ENCODE measurements around the gene KMT2E. TPM values are rescaled to one million over a fixed set of nuclear protein-coding genes. Genes with fewer than 3 reads are reported as not detected.

Gene KMT2E
- total RNA-seq, 4 donors from 2014 or later, result 90.6 to 187 (median 112) TPM

GRCh38 chr7:105016068-105016708, 2.2 kb downstream of the KMT2E start:
- no peak for ATAC-seq
- peak overlapping the region; percentile 61 to 93 for H3K4me3 ChIP-seq
- WGBS, 2 donors (ENCODE audit: low coverage in 1 of 2), result 1 to 5% methylated on average over 3 of the region's 3 CpGs
- no peaks in the 10 kb centered on the region for H3K36me3 ChIP-seq
- H3K9me3 ChIP-seq, result no peaks in the 10 kb centered on the region
- no peaks in the 10 kb centered on the region for H3K27me3 ChIP-seq
- H3K27ac ChIP-seq, result peak overlapping the region; percentile 94 to 100 (median 98)
- TF ChIP-seq EP300 (IDR thresholded peaks at IDR 0.05), result no peak
- no peak for TF ChIP-seq CTCF (IDR thresholded peaks at IDR 0.05)
- no peak for TF ChIP-seq POLR2A (IDR thresholded peaks at IDR 0.05)
- no peak for TF ChIP-seq POLR2AphosphoS5 (IDR thresholded peaks at IDR 0.05)
- H3K4me1 ChIP-seq, result peaks cover 10 to 47% (median 14%) of the 10 kb centered on the region in 3 donors

DNA sequence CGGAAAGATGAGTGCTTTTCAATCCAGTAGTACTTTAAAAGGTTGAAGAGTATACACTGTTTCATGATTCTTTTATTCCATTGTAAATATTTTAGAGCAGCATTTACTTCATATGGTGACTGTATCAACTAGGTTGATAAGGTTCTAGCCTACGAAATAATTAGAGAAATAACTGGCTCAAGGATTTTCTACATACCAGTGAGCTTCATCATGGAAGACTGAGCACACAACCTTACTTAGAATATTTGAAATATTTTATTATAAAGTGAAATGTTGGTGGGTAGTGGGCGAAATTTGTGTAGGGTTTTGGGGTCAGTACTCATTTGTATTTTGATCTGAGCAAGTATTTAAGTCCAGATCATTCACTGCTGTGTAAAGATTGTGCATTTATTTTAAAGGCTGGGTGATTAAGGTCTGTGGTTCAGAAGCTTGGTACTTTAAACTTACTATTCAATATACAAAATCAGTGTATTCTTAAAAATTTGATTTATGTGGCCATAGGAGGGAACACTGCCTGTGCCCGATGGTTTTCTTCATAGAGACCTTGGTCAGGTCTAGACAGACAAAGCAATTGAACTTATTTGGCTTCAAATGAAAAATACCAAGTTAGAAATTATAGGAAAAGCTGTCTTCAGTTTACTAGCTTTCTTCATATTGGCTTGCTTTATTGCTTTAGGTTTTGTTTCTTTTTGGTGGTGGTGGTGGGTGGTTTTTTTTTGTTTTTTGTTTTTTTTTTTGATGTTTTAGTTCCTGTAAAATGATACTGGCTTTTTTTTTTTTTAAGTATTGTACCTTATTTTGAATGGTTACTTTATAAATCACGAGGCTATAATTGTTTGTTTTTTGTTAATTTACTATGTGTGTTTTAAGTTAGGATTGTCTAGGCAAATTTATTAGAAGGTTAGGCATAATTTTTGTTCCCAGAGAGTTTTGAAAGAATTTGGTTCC, 3.0 kb downstream of the KMT2E start:
- Histone ChIP-seq H3K4me1 (peaks cover 16 to 55% (median 21%) of the 10 kb centered on the region in 3 donors), H3K36me3 (no peaks in the 10 kb centered on the region), H3K27me3 (no peaks in the 10 kb centered on the region), H3K27ac (peak overlapping the region in 3 of 4 donors; percentile 98 to 100 (median 98)), H3K9me3 (no peaks in the 10 kb centered on the region), H3K4me3 (peak overlapping the region; percentile 61 to 93)
- no peak for ATAC-seq
- WGBS, 2 donors (ENCODE audit: low coverage in 1 of 2), result 5 to 12% methylated on average over 4 to 5 of the region's 5 CpGs
- TF ChIP-seq POLR2A (IDR thresholded peaks at IDR 0.05) (no peak), POLR2AphosphoS5 (IDR thresholded peaks at IDR 0.05) (no peak), EP300 (IDR thresholded peaks at IDR 0.05) (no peak), CTCF (IDR thresholded peaks at IDR 0.05) (no peak)

DNA sequence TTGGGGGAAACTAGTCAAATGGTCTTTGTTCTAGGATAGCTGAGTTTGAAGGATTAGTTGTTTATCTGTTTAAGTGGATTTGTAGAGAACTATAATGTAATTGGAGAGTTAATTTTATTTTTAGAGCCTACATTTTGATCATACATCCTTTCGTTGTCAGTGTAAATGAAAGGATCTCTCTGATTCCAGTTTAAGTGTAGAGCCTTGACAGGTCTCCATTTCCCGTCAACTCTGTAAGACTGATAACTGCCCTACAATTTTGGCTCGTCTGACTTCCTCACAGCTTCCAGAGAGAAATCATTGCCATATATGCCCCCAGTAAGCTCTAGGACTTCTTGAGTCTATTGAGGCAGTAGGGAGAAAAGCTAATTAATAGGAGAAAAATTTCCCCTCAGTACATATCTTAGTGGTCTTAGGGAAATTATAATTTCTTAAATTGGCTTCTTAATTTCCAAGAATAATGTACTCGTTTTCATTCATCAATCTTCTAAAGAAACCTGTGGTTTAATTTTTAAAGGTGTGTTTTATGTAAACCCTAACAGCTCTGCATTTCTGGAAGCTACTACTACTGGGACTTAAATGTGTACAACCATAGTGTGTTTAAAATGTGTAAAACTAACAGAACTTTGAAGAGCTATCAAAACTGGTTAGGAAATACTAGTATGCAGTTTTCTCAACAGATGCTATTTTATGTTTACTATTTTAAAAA, 3.8 kb downstream of the KMT2E start:
- Histone ChIP-seq H3K4me1 (peaks cover 16 to 63% (median 23%) of the 10 kb centered on the region in 3 donors), H3K36me3 (no peaks in the 10 kb centered on the region), H3K4me3 (peak overlapping the region; percentile 13 to 61), H3K9me3 (no peaks in the 10 kb centered on the region), H3K27me3 (no peaks in the 10 kb centered on the region), H3K27ac (peak overlapping the region in 3 of 4 donors; percentile 57 to 100 (median 98))
- 9 to 11% methylated on average over 4 of the region's 4 CpGs for WGBS, 2 donors (ENCODE audit: low coverage in 1 of 2)
- no peak for ATAC-seq
- TF ChIP-seq CTCF (IDR thresholded peaks at IDR 0.05), result no peak

DNA sequence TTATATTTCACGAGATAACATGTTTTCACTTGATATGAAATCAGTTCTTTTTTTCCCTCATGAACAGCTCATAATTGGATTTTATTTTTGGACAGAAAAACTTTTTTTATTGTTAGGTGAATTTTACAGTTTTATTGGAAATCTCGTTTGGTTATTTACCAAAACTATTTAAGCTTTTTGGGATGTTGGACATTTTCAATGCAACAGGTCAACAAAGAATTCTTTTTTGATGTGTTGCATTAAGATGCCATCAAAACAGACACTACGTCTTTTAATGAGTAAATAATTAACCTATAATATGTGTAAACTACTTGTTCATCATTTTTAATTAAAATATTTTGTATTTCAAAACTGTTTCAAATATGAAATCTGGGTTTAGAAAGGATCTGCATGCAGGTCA, 5.3 kb downstream of the KMT2E start:
- TF ChIP-seq CTCF (IDR thresholded peaks at IDR 0.05), result no peak
- no peak for TF ChIP-seq POLR2A (IDR thresholded peaks at IDR 0.05)
- no peak for TF ChIP-seq POLR2AphosphoS5 (IDR thresholded peaks at IDR 0.05)
- TF ChIP-seq EP300 (IDR thresholded peaks at IDR 0.05), result no peak
- ATAC-seq, result no peak
- no peaks in the 10 kb centered on the region for H3K9me3 ChIP-seq
- H3K4me1 ChIP-seq, result peaks cover 16 to 77% (median 30%) of the 10 kb centered on the region in 3 donors
- H3K27ac ChIP-seq, result peak overlapping the region in 2 of 4 donors; percentile 30 to 55
- no peak overlapping the region for H3K4me3 ChIP-seq
- H3K36me3 ChIP-seq, result no peaks in the 10 kb centered on the region
- WGBS, 2 donors (ENCODE audit: low coverage in 1 of 2), result 17 to 35% methylated on average over 3 of the region's 3 CpGs
- no peaks in the 10 kb centered on the region for H3K27me3 ChIP-seq
